GM18868 (cell line): ENCODE data around the gene CAMTA1.

Experiments used
- ATAC-seq: cut with Tn5 transposase; IDR thresholded peaks from one replicate; pipeline ENCODE4 v1.9.1; 2021; ENCODE audit warnings: mild to moderate bottlenecking, moderate library complexity; ENCODE audit not compliant: unreplicated experiment

The CAMTA1 gene

GRCh38 chr1:7235871-7236517 is 450.7 kb downstream of the CAMTA1 start:
- ATAC-seq, result no peak

- ATAC-seq, result no peak
These were observed 451.7 kb downstream of the CAMTA1 start for GRCh38 chr1:7236844-7237515.

DNA sequence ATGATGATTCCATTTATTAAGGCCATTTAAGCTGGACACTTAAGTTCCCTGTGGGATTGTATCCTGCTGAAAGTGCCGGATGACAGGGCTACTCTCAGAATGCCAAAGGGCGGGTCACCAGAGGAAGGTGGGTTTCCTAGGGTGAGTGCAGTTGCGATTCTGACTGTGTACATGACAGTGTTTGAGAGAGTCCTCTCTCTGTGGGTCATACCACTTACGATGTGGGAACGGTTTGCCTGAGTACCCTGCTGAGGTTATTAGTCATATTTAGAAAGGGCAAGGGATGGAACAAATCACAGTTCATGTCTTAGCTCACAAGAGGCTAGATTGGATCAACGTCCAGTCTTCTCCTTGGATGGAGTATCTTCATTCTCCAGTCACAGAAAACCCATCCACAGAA is 461.9 kb downstream of the CAMTA1 start:
- ATAC-seq, result no peak

GRCh38 chr1:7247791-7248548 is 462.7 kb downstream of the CAMTA1 start:
- no peak for ATAC-seq

DNA sequence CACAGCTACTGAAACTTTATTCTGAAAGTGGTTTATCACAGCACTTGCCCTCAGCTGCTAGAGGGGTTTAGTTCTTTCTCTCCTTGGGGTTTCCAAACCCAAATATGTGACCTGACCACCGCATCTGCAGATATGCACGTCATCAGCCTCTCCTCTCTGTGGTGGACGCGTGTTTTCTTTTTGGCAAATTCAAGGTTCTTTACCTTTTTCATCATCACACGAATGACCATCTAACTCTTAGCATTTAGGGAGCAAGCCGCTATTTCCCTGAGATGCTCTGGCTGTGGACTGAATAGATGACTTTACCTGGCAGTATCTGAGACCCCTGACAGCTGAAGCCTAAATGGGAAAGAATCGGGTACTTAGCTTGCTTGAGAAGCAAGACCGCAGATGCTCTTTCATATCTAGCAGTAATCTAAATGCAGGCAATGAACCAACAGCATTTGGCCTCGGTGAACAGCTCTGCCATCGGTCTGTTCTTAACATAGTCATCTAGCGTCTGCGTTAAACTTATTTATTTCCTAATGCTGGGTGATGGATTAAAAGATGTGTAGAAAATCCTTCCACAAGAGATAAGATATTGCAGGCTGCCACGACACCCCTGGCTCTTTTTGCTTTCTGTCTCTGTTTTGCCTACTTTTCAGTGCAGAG is 463.4 kb downstream of the CAMTA1 start:
- no peak for ATAC-seq

DNA sequence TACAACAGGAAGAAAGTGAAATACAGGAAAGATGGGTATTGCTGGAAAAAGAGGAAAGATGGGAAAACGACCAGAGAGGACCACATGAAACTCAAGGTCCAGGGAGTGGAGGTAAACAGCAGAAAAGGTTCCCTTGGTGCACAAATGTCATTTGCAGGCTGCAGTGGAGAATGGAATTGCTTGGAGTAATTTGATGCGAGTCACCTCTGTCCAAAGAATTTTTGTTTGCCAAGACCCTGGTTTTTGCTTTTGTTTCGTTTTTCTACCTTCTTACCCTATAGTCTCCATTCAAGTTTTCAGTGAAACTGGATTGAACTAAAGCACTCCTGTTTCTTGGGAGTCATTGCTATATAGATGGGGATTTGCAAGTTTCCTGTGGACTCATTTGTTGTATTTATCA is 464.3 kb downstream of the CAMTA1 start:
- ATAC-seq, result no peak

DNA sequence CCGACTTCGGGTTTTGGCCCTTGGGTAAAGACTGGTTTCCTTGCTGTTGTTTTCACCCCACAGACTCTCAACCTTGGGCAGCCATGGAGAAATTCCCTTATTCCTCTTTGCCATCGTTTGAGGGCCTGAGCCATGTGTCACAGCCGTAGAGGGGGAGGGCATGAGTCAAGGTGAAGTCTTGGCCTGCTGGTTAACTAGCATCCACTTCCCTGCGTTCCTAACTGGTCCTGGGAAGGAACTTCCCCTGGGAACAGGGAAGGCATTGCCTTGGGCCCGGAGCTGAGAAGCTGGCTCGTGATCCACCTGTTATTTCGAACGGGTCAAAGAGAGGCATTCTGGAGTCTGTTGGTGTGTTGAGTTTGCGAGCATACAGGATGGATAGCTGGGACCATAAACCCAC is 464.9 kb downstream of the CAMTA1 start:
- no peak for ATAC-seq

GRCh38 chr1:7250597-7251453 is 465.6 kb downstream of the CAMTA1 start:
- ATAC-seq, result no peak

DNA sequence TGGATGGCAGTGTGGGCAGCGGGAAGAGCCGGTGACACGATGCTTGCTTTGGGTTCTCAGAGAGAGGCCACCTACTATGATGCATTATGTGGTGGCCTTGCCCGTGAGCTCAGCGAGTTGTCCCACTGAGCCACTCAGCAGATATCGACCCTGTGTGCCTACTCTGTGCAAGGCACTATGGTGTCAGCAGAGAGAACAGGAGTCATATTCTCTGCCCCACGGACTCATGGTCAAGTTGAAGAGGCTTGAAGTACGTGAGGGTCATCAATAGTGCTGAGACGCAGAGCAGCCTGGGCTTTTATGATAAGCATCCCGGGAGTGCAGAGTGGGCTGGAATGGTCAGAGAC is 466.2 kb downstream of the CAMTA1 start:
- ATAC-seq, result no peak

- ATAC-seq, result no peak
These were observed 467.3 kb downstream of the CAMTA1 start for GRCh38 chr1:7252411-7253117.

- no peak for ATAC-seq
These were observed 467.8 kb downstream of the CAMTA1 start for GRCh38 chr1:7253118-7253480.

GRCh38 chr1:7253988-7254587 is 468.8 kb downstream of the CAMTA1 start:
- no peak for ATAC-seq

GRCh38 chr1:7255303-7256058 is 470.2 kb downstream of the CAMTA1 start:
- no peak for ATAC-seq

DNA sequence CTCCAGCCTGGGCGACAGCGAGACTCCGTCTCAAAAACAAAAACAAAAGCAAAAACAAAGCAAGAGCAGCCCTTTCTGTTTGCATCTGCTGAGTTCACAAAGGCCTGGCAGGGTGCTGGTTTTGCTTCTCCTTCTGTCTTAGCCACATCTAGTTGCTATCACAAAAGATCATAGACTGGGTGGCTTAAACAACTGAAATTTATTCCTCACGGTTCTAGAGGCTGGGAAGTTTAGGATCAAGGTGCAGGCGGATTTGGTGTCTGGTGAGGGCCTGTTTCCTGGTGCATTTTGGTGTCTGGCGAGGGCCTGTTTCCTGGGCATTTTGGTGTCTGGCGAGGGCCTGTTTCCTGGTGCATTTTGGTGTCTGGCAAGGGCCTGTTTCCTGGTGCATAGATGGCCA is 471.3 kb downstream of the CAMTA1 start:
- no peak for ATAC-seq

DNA sequence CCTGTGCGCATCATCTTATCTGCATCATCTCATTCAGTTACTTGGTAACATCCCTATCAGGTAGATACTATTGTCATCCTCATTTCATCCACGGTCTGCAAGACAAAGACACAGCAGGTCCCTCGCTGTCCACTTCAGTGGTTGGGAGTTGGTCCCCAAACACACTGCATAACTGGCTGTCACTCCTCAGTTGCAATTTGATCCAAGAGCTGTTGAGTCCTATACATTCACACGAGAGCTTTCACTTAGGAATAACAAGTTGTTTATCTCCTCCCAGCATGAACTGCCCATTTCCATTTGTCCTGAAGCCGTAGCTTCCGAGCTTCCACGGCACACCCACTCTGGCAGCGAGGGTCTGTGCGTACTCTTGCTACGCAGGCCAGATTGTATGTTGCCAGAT is 472.0 kb downstream of the CAMTA1 start:
- ATAC-seq, result no peak

DNA sequence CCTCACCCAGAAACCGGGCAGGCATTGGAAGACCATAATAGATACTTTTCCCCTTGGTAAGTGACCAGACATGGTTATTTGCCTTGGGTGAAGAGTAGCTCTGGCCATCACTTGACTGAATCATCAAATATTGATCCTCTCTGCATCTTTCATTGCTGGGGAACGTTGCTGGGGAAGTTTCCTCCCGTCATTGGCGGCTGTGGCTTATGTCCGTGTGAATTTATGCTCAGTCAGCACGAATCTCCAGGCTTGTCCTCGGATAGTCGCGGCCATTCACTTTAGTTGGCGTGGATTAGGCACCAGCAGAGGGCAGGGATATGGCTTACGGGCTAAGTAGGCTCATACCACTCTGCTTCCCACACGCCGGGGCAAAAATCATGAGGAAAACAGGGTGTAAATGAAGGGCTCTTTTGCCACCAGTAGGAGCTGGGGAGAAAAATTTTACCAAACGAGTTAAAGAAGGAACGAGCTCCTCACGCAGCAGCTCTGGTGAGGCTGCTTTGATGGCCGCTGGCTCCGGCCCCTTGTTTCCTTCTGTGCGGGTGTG is 473.4 kb downstream of the CAMTA1 start:
- no peak for ATAC-seq

GRCh38 chr1:7259955-7260354 is 474.7 kb downstream of the CAMTA1 start:
- no peak for ATAC-seq

- no peak for ATAC-seq
These were observed 476.2 kb downstream of the CAMTA1 start for GRCh38 chr1:7261490-7261889.

DNA sequence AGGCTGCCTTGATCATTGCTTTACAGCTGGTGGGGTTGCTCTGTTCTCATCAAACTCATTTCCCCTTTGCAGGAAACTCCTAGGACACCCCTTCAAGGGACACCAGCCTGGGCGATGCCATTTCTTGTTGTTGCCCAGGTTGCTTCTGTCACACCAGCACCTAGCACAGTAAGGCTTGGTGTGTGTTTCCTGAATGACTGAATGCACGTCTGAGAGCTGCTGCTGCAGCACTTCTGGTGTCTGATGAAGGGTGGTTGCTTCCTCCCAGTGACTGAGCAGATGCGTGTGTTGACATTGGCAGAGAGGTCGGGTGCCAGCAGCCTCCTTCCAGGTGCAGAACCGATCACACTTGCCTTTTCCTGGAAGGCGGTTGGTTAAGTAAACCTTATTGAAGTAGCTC is 477.4 kb downstream of the CAMTA1 start:
- no peak for ATAC-seq
